Adrenal gland (tissue), 12 donors: ENCODE data around the gene CERK. TPM values are rescaled to one million over a fixed set of nuclear protein-coding genes. Genes with fewer than 3 reads are reported as not detected.

ENCODE experiments used
- DNase-seq, 7 donors: peaks; one replicate each; pipeline ENCODE4 v3.0.0-alpha.2; 2019 to 2020
- H3K27ac ChIP-seq, 5 donors: fragments of 200-600 bp; sonication (generic) in 4 of 5; 1 replicate in 3 of 5; 2 replicates in 2 of 5; pipeline versions ENCODE4 v1.5.1 to v1.8.0; 2016 to 2020; ENCODE audit warnings: mild to moderate bottlenecking in 1 of 5
- H3K27me3 ChIP-seq: fragments of 200-600 bp; 2 replicates; pipeline ENCODE4 v1.8.0; 2021
- H3K36me3 ChIP-seq, 2 donors: fragments of 200-600 bp; replicated peaks in 1 of 2; 1 replicate in 1 of 2; 2 replicates in 1 of 2; pipeline versions ENCODE4 v1.5.1 to v1.8.0; 2018 to 2022
- H3K4me1 ChIP-seq, 2 donors: fragments of 200-600 bp; replicated peaks in 1 of 2; 1 replicate in 1 of 2; 2 replicates in 1 of 2; pipeline versions ENCODE4 v1.5.1 to v1.8.0; 2018 to 2021
- H3K4me3 ChIP-seq, 4 donors: fragments of 200-600 bp; sonication (generic) in 3 of 4; one replicate each; pipeline ENCODE4 v1.5.1; 2016 to 2018
- H3K9me3 ChIP-seq, 3 donors: fragments of 200-600 bp; sonication (generic) in 1 of 3; replicated peaks in 1 of 3; 1 replicate in 2 of 3; 2 replicates in 1 of 3; pipeline versions ENCODE4 v1.5.1 to v1.8.0; 2016 to 2021
- POLR2A ChIP-seq, 2 donors: fragments of 450-650 bp; IDR thresholded peaks; one replicate each; pipeline ENCODE4 v1.6.1; 2017; ENCODE audit warnings: antibody characterized with exemption in 2 of 2, mild to moderate bottlenecking in 2 of 2, moderate library complexity in 1 of 2
- WGBS, 4 donors: extraction: QIAGEN DNeasy Blood & Tissue Kit in 2 of 4; methylation state at CpG; one replicate each; pipeline versions ENCODE4 v1.1.5 to v1.1.7; 2013 to 2017; 5-methylcytosine and 5-hydroxymethylcytosine counted together
- intact Hi-C, 2 donors: fragments of 100-400 bp; cut with DNase I; formaldehyde crosslinking; loops; one replicate each; pipeline versions ENCODE4 v1.14.1 to v1.15.0; 2022 to 2023
- polyA plus RNA-seq, 3 donors: library from polyadenylated mRNA; stranded (reverse); fragments of 200-250 nt in 2 of 3; fragments of 350-450 nt in 1 of 3; fragmentation: Illumina TruSeq in 1 of 3; extraction: RNeasy Lipid Tissue Mini Kit (QIAGEN cat#74804) in 1 of 3; gene quantifications; one replicate each; pipeline ENCODE4 v1.2.3, GENCODE V29; 2013 to 2014
- total RNA-seq, 9 donors: library from RNA; depleted of rRNA in 4 of 9; stranded (reverse); fragments of >200 nt in 4 of 9; fragments of 120-200 nt in 1 of 9; fragmentation: NEBNext Ultra II Directional in 1 of 9; extraction: Animal tissue kit (Norgen Biotek cat#: 25700) in 1 of 9; gene quantifications; one replicate each; pipeline versions ENCODE4 v1.1.0 to v1.2.4, GENCODE V29; 2013 to 2023
- TF ChIP-seq, protein P1 (sequence below), 6 experiments: fragments of 450-650 bp in 4 of 6; fragments of 200-600 bp in 2 of 6; sonication (generic) in 1 of 6; IDR thresholded peaks; 1 replicate in 5 of 6; 2 replicates in 1 of 6; pipeline versions ENCODE4 v1.5.1 to v1.8.0; 2016 to 2021; ENCODE audit warnings: antibody characterized with exemption in 6 of 6, mild to moderate bottlenecking in 2 of 6, moderate library complexity in 1 of 6
- donor health status: healthy with polysubstance abuse.
- donor health status: Bipolar disorder and iron deficiency.
- donor health status: DM: yes; HTN: yes; CAD: no.
- donor health status: DM: no; HTN: no; CAD: no.
- donor health status: DM: no; HTN: no; CAD: no.
- donor health status: DM: yes; HTN: yes; CAD: no.

Gene CERK
- total and polyA plus RNA-seq, 12 donors, result 18.6 to 92.1 (median 41.5) TPM

DNA sequence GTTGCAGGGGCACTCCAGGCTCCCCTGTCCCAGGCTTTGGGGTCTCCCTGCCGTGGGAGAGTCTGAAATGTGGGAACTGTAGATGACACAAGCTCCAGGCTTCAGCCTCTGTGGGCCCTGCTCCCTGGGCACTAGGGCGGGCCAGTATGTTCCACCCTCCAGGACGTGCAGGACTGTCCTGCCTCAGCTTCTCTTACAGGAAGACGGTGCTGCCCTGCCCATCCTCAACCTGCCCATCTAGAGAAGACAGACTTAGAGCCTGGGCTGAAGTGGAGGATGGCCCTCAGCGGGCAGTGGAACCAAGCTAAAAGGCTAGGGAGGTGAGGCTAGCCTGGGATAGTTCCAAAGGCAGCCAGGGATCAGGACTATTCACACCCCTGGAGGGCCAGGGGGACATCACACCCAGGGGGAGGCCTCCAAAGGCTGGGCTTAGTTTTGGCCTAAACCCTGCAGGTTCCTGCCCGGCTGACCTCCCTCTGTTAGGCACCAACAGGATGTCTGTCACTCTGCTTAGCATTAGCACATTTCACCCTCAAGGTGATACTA lies 4.0 kb upstream of the CERK start:
- intact Hi-C loops, result no loop called here
- no peaks in the 10 kb centered on the region for H3K9me3 ChIP-seq
- DNase-seq, result no peak
- no peak overlapping the region for H3K4me3 ChIP-seq
- H3K27ac ChIP-seq, result no peak overlapping the region
- no peaks in the 10 kb centered on the region for H3K27me3 ChIP-seq
- TF ChIP-seq, protein P1, sequence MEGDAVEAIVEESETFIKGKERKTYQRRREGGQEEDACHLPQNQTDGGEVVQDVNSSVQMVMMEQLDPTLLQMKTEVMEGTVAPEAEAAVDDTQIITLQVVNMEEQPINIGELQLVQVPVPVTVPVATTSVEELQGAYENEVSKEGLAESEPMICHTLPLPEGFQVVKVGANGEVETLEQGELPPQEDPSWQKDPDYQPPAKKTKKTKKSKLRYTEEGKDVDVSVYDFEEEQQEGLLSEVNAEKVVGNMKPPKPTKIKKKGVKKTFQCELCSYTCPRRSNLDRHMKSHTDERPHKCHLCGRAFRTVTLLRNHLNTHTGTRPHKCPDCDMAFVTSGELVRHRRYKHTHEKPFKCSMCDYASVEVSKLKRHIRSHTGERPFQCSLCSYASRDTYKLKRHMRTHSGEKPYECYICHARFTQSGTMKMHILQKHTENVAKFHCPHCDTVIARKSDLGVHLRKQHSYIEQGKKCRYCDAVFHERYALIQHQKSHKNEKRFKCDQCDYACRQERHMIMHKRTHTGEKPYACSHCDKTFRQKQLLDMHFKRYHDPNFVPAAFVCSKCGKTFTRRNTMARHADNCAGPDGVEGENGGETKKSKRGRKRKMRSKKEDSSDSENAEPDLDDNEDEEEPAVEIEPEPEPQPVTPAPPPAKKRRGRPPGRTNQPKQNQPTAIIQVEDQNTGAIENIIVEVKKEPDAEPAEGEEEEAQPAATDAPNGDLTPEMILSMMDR (IDR thresholded peaks at IDR 0.05), result no peak
- no peak for TF ChIP-seq POLR2A (IDR thresholded peaks at IDR 0.05)
- no peaks in the 10 kb centered on the region for H3K36me3 ChIP-seq
- peaks cover 13 to 14% of the 10 kb centered on the region in 2 donors for H3K4me1 ChIP-seq
- WGBS, 4 donors, result 49 to 98% (median 90%) methylated on average over 3 to 6 of the region's 6 CpGs

DNA sequence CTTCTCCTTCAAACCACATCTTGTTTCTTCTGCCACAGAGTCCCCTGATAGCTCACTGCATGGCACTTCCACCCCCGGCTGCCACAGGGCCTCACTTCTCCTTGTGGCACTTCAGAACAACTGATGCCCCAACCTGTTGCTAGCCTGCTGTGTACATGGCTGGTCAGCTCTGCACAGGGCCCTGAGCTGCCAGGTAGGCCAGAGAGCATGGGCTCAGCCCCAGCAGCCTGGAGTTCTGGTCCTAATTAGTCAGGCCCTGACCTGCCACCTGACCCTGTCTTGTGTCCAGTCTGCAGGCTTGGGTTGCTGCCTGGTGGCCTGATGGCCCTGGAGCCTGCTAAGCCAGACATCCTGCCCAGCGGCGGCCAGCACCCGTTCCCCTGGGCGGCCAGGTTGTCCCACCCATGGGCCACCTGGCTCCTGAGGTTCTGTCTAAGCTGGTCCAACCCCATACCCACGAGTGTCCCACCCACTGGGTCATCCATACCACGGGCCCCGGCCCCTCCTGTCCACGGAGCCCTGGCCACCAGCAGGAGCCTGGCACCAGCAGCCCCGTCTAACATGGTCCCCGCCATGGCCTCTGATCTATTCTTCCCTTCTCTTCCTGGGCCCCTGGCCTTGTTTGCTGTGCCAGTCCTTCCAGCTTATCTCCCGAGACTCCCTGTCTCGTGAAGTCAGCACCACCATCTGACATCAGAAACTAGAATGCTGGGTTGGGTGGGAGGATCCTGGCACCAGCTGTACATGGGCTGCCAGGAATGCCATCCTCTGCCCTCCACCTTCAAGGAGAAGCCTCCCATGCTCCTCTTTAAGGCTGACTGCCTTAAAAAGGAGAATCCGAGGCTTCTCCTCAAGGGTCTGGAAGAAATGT lies 3.1 kb upstream of the CERK start:
- H3K4me3 ChIP-seq, result no peak overlapping the region
- no peak for TF ChIP-seq POLR2A (IDR thresholded peaks at IDR 0.05)
- TF ChIP-seq, protein P1 (IDR thresholded peaks at IDR 0.05), result no peak
- H3K4me1 ChIP-seq, result peaks cover 22 to 23% of the 10 kb centered on the region in 2 donors
- peak in 1 of 7 donors; percentile 51 for DNase-seq
- no peaks in the 10 kb centered on the region for H3K27me3 ChIP-seq
- H3K36me3 ChIP-seq, result no peaks in the 10 kb centered on the region
- no peaks in the 10 kb centered on the region for H3K9me3 ChIP-seq
- H3K27ac ChIP-seq, result no peak overlapping the region
- intact Hi-C loops, result no loop called here
- WGBS, 4 donors, result 70 to 85% (median 81%) methylated on average over 7 to 14 of the region's 14 CpGs

DNA sequence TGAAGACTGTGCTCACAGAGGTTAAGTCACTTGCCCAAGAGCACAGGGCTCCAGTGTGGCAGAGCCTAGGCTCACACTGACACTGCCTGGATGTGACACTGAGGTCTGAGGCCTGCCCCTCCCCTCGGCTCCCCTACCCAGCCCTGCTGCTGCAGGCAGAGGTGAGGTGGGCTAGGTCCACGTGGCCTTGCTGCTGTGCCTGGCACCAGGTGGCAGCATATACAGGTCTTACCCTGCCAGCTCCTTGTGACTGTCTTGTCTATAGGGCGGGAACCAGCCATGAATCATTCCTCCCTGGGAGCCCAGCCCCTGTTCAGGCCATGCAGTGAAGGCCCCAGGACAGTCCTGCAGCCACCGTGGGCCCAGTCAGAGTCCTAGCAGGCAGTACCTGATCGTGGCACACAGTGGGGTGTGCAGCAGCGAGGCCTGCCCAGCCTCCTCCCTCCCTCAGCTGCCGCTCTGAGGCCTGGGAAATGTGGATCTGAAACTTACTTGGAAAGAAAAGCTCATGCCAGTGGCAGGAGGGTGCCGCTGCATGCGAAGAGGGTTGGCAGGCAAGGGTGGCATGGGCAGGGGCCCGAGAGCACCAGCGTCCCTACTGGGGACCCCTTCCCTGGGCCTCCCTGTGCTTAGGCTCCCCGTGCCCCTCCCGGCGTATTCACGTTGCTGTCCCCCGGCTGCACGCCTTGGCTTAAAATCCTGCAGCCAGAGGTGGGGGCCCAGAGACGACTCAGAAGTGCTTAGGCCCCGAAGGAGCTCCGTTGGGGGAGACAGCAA lies 1.2 kb upstream of the CERK start:
- Histone ChIP-seq H3K27ac (peak overlapping the region; percentile 45 to 98 (median 81)), H3K9me3 (no peaks in the 10 kb centered on the region), H3K27me3 (no peaks in the 10 kb centered on the region), H3K4me3 (peak overlapping the region in 2 of 4 donors; percentile 73 to 86), H3K4me1 (peaks cover 40 to 42% of the 10 kb centered on the region in 2 donors), H3K36me3 (no peaks in the 10 kb centered on the region)
- peak in 5 of 7 donors; percentile 75 to 85 (median 81) for DNase-seq
- 39 to 75% (median 66%) methylated on average over 7 to 20 of the region's 20 CpGs for WGBS, 4 donors
- intact Hi-C loops, result loop anchor here in 1 of 2 donors (10.0 kb wide), 1 partner anchor 164 kb away; no protein-coding TSS in a partner anchor
- TF ChIP-seq POLR2A (IDR thresholded peaks at IDR 0.05), result peak in 1 of 2 donors; percentile 24
- TF ChIP-seq, protein P1 (IDR thresholded peaks at IDR 0.05), result peak in 3 of 6 experiments; percentile 9 to 39 (median 26)
